Trophoblast cell (in vitro differentiated cells and primary cell): Measurements from ENCODE around the gene ARFGAP2.

Experiments used
- DNase-seq, 2 donors: peaks; one replicate each; pipeline ENCODE4 v3.0.0-alpha.2; 2016
- H2AFZ ChIP-seq: 2 replicates; pipeline ENCODE4 v1.6.1; 2013; ENCODE audit warnings: low read length, moderate library complexity, mild to moderate bottlenecking; ENCODE audit not compliant: insufficient read depth, poor library complexity
- H2AK5ac ChIP-seq: 2 replicates; pipeline ENCODE4 v1.6.1; 2013; ENCODE audit warnings: mild to moderate bottlenecking, low read length
- H2BK120ac ChIP-seq: 2 replicates; pipeline ENCODE4 v1.6.1; 2013; ENCODE audit warnings: low read length, mild to moderate bottlenecking, moderate library complexity; ENCODE audit not compliant: insufficient read depth, poor library complexity
- H2BK12ac ChIP-seq: 2 replicates; pipeline ENCODE4 v1.6.1; 2013; ENCODE audit warnings: mild to moderate bottlenecking, low read length, moderate library complexity
- H2BK5ac ChIP-seq: 2 replicates; pipeline ENCODE4 v1.6.1; 2013; ENCODE audit warnings: low read length, low read depth, moderate library complexity, mild to moderate bottlenecking; ENCODE audit not compliant: poor library complexity
- H3K14ac ChIP-seq: 2 replicates; pipeline ENCODE4 v1.6.1; 2013; ENCODE audit warnings: mild to moderate bottlenecking, low read length
- H3K18ac ChIP-seq: 2 replicates; pipeline ENCODE4 v1.6.1; 2013; ENCODE audit warnings: mild to moderate bottlenecking, low read length
- H3K23ac ChIP-seq: 2 replicates; pipeline ENCODE4 v1.6.1; 2013; ENCODE audit warnings: low read length
- H3K27ac ChIP-seq: 2 replicates; pipeline ENCODE4 v1.5.1; 2013; ENCODE audit warnings: low read depth, mild to moderate bottlenecking, inconsistent platforms, low read length, moderate library complexity
- H3K27me3 ChIP-seq: 2 replicates; pipeline ENCODE4 v1.6.1; 2013; ENCODE audit warnings: inconsistent platforms, mild to moderate bottlenecking, low read length, moderate library complexity; ENCODE audit not compliant: insufficient read depth
- H3K36me3 ChIP-seq, 2 experiments: 1 replicate in 1 of 2; 2 replicates in 1 of 2; pipeline ENCODE4 v1.6.1; 2013; ENCODE audit warnings: low read length in 2 of 2, mild to moderate bottlenecking in 2 of 2, moderate library complexity in 1 of 2; ENCODE audit not compliant: insufficient read depth in 2 of 2, control insufficient read depth in 1 of 2
- H3K4ac ChIP-seq: 2 replicates; pipeline ENCODE4 v1.6.1; 2013; ENCODE audit warnings: low read depth, mild to moderate bottlenecking, low read length, moderate library complexity
- H3K4me1 ChIP-seq, 2 experiments: 1 replicate in 1 of 2; 2 replicates in 1 of 2; pipeline ENCODE4 v1.6.1; 2013; ENCODE audit warnings: low read length in 2 of 2, mild to moderate bottlenecking in 2 of 2, moderate library complexity in 1 of 2; ENCODE audit not compliant: insufficient read depth in 2 of 2, control insufficient read depth in 1 of 2
- H3K4me2 ChIP-seq: 2 replicates; pipeline ENCODE4 v1.6.1; 2013; ENCODE audit warnings: inconsistent platforms, mild to moderate bottlenecking, low read length, moderate library complexity
- H3K4me3 ChIP-seq: 2 replicates; pipeline ENCODE4 v1.5.1; 2013; ENCODE audit warnings: mild to moderate bottlenecking, low read depth, low read length, inconsistent platforms
- H3K79me1 ChIP-seq: one replicate; pipeline ENCODE4 v1.6.1; 2013; ENCODE audit warnings: low read length
- H3K79me2 ChIP-seq: 2 replicates; pipeline ENCODE4 v1.6.1; 2013; ENCODE audit warnings: low read length, mild to moderate bottlenecking; ENCODE audit not compliant: control insufficient read depth, insufficient read depth, poor library complexity
- H3K9ac ChIP-seq: 2 replicates; pipeline ENCODE4 v1.6.1; 2013; ENCODE audit warnings: mild to moderate bottlenecking, low read length
- H3K9me3 ChIP-seq: 2 replicates; pipeline ENCODE4 v1.6.1; 2013; ENCODE audit warnings: low read depth, mild to moderate bottlenecking, control low read depth, inconsistent platforms, low read length; ENCODE audit not compliant: insufficient read depth
- H4K12ac ChIP-seq: 2 replicates; pipeline ENCODE4 v1.6.1; 2013; ENCODE audit warnings: low read depth, mild to moderate bottlenecking, low read length, moderate library complexity
- H4K8ac ChIP-seq: 2 replicates; pipeline ENCODE4 v1.6.1; 2013; ENCODE audit warnings: low read depth, mild to moderate bottlenecking, low read length, moderate library complexity
- H4K91ac ChIP-seq: one replicate; pipeline ENCODE4 v1.6.1; 2013; ENCODE audit warnings: low read depth, mild to moderate bottlenecking, low read length, moderate library complexity
- WGBS: extraction: QIAGEN DNeasy Blood & Tissue Kit; methylation state at CpG from one replicate; pipeline ENCODE4 v1.1.7; 2013; ENCODE audit warnings: missing lambda C conversion rate; ENCODE audit not compliant: insufficient read length, insufficient coverage; ENCODE audit errors: extremely low coverage; 5-methylcytosine and 5-hydroxymethylcytosine counted together

Gene ARFGAP2

GRCh38 chr11:47160753-47161133 lies 15.9 kb downstream of the ARFGAP2 start:
- no peak overlapping the region for H4K8ac ChIP-seq
- no peak overlapping the region for H3K4me2 ChIP-seq
- H3K79me1 ChIP-seq, result no peaks in the 10 kb centered on the region
- H4K12ac ChIP-seq, result no peak overlapping the region
- H2AFZ ChIP-seq, result no peak overlapping the region
- no peak overlapping the region for H3K4ac ChIP-seq
- no peak overlapping the region for H4K91ac ChIP-seq
- no peaks in the 10 kb centered on the region for H3K9me3 ChIP-seq
- DNase-seq, result no peak
- no peak overlapping the region for H2BK12ac ChIP-seq
- H3K18ac ChIP-seq, result no peak overlapping the region
- H3K27me3 ChIP-seq, result no peaks in the 10 kb centered on the region
- H3K4me1 ChIP-seq, result no peaks in the 10 kb centered on the region
- no peak overlapping the region for H2BK120ac ChIP-seq
- H3K23ac ChIP-seq, result no peak overlapping the region
- H2AK5ac ChIP-seq, result no peak overlapping the region
- no peak overlapping the region for H3K27ac ChIP-seq
- H3K36me3 ChIP-seq, result peaks cover 29 to 43% of the 10 kb centered on the region in 2 experiments
- H3K4me3 ChIP-seq, result no peak overlapping the region
- no peak overlapping the region for H3K9ac ChIP-seq
- H3K79me2 ChIP-seq, result no peaks in the 10 kb centered on the region
- no CpG with 5 or more reads among the region's 5 CpGs for WGBS
- H2BK5ac ChIP-seq, result no peak overlapping the region
- H3K14ac ChIP-seq, result no peak overlapping the region

DNA sequence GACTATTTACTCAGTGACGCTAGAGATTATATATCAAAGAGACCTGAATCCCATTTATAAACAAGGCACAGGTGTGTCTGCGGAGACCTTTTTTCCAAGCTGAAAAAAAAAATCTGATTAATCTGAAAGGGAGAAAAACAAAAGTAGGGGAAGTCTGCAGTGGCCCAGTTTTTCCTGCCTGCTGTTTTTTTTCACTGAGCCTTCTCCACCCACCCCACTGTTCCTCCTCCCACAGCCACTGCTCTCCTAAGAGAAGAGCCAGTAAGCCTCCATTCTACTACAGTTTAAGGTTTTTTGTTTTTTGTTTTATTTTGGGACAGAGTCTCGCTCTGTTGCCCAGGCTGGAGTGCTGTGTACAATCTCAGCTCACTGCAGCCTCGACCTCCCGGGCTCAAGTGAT lies 18.4 kb downstream of the ARFGAP2 start:
- no peak overlapping the region for H4K8ac ChIP-seq
- H3K36me3 ChIP-seq, result peaks cover 7 to 23% of the 10 kb centered on the region in 2 experiments
- no peak overlapping the region for H3K27ac ChIP-seq
- H4K91ac ChIP-seq, result no peak overlapping the region
- H3K4me3 ChIP-seq, result no peak overlapping the region
- no peak overlapping the region for H3K14ac ChIP-seq
- H2AK5ac ChIP-seq, result no peak overlapping the region
- H3K27me3 ChIP-seq, result no peaks in the 10 kb centered on the region
- H2BK5ac ChIP-seq, result no peak overlapping the region
- WGBS, result no CpG with 5 or more reads among the region's 5 CpGs
- DNase-seq, result no peak
- no peak overlapping the region for H3K18ac ChIP-seq
- H3K79me2 ChIP-seq, result no peaks in the 10 kb centered on the region
- H3K23ac ChIP-seq, result no peak overlapping the region
- no peak overlapping the region for H3K4me2 ChIP-seq
- no peak overlapping the region for H3K9ac ChIP-seq
- no peaks in the 10 kb centered on the region for H3K4me1 ChIP-seq
- no peak overlapping the region for H2AFZ ChIP-seq
- no peaks in the 10 kb centered on the region for H3K9me3 ChIP-seq
- no peak overlapping the region for H2BK120ac ChIP-seq
- no peak overlapping the region for H2BK12ac ChIP-seq
- H3K4ac ChIP-seq, result no peak overlapping the region
- no peaks in the 10 kb centered on the region for H3K79me1 ChIP-seq
- no peak overlapping the region for H4K12ac ChIP-seq

DNA sequence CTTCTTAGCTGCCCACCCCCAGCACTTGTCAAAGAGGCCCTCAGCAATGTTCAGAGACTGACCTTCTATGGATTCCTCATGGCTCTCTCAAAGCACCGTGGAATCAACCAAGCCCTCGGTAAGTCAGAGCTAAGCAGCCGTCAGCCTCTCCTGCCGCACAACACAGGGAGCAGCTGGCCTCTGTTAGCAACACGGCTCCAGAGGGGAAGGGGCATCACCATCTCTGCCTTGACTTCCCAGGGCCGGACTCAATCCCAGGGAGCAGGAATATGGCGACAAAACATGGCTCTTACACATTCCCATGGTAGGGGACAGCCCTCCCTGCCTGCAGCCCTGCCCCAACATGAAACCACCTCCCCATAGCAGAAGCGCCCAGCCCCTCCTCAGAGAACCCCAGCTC lies 18.9 kb downstream of the ARFGAP2 start:
- Histone ChIP-seq H3K27me3 (no peaks in the 10 kb centered on the region), H3K4me2 (no peak overlapping the region), H3K4ac (no peak overlapping the region), H3K79me1 (no peaks in the 10 kb centered on the region), H3K9me3 (no peaks in the 10 kb centered on the region), H3K9ac (no peak overlapping the region), H3K27ac (no peak overlapping the region), H4K12ac (no peak overlapping the region), H3K14ac (no peak overlapping the region), H3K4me1 (no peaks in the 10 kb centered on the region), H3K36me3 (peaks cover 7 to 23% of the 10 kb centered on the region in 2 experiments), H4K8ac (no peak overlapping the region), H2BK12ac (no peak overlapping the region), H2BK120ac (no peak overlapping the region), H4K91ac (no peak overlapping the region), H3K23ac (no peak overlapping the region), H3K18ac (no peak overlapping the region), H3K79me2 (no peaks in the 10 kb centered on the region), H2BK5ac (no peak overlapping the region), H2AFZ (no peak overlapping the region), H3K4me3 (no peak overlapping the region), H2AK5ac (no peak overlapping the region)
- WGBS, result no CpG with 5 or more reads among the region's 8 CpGs
- no peak for DNase-seq

DNA sequence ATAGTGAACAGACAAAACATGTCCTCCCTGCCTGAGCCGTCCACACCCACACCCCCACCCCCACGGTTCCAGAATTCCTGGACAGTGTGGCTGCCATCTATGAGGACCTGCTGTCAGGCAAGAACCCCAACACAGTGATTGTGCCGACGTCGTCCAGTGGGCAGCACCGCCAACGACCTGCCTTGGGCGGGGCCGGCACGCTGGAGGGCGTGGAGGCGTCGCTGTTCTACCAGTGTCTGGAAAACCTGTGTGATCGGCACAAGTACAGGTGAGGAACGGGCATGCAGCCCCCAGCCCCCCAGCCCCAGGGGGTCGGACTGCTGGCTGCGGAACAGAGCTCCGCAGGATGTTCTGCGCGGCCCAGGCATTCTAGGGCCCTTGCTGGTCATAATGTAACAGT lies 19.7 kb downstream of the ARFGAP2 start:
- Histone ChIP-seq H3K27ac (no peak overlapping the region), H3K18ac (no peak overlapping the region), H3K36me3 (peaks cover 3 to 16% of the 10 kb centered on the region in 2 experiments), H4K91ac (no peak overlapping the region), H3K79me1 (no peaks in the 10 kb centered on the region), H3K4ac (no peak overlapping the region), H3K9me3 (no peaks in the 10 kb centered on the region), H4K12ac (no peak overlapping the region), H3K4me3 (no peak overlapping the region), H3K23ac (no peak overlapping the region), H4K8ac (no peak overlapping the region), H3K4me2 (no peak overlapping the region), H3K27me3 (no peaks in the 10 kb centered on the region), H2BK12ac (no peak overlapping the region), H3K79me2 (no peaks in the 10 kb centered on the region), H2BK5ac (no peak overlapping the region), H2BK120ac (no peak overlapping the region), H2AK5ac (no peak overlapping the region), H3K4me1 (no peaks in the 10 kb centered on the region), H2AFZ (no peak overlapping the region), H3K9ac (no peak overlapping the region), H3K14ac (no peak overlapping the region)
- no CpG with 5 or more reads among the region's 20 CpGs for WGBS
- no peak for DNase-seq
